Ovary (tissue), 3 donors: ENCODE measurements around the gene CDH20.

Source experiments
- CTCF ChIP-seq, 3 donors: fragments of 450-650 bp in 2 of 3; fragments of 200-600 bp in 1 of 3; IDR thresholded peaks; one replicate each; pipeline versions ENCODE4 v1.5.1 to v1.8.0; 2016 to 2022; ENCODE audit warnings: antibody characterized with exemption in 3 of 3, mild to moderate bottlenecking in 1 of 3
- EP300 ChIP-seq: sonication (generic); formaldehyde crosslinking; IDR thresholded peaks from one replicate; pipeline ENCODE4 v1.6.1; 2017; ENCODE audit warnings: antibody characterized with exemption
- POLR2A ChIP-seq: fragments of 450-650 bp; IDR thresholded peaks from one replicate; pipeline ENCODE4 v1.6.1; 2017; ENCODE audit warnings: antibody characterized with exemption, mild to moderate bottlenecking, moderate library complexity
- donor health status: DM: no; HTN: no; CAD: no.

- TF ChIP-seq CTCF (IDR thresholded peaks at IDR 0.05) (no peak), EP300 (no peak), POLR2A (no peak)
Observed at GRCh38 chr18:61575419-61575818, 242.2 kb downstream of the CDH20 start.
